H1 (cell line): Measurements from ENCODE around the gene IFNE. TPM values are rescaled to one million over a fixed set of nuclear protein-coding genes. Genes with fewer than 3 reads are reported as not detected.

ENCODE experiments used
- CTCF ChIA-PET: fragments of 300-600 bp; sonication (Branson Sonifier 250); formaldehyde crosslinking; loops from one replicate; lab custom pipeline; 2021; ENCODE audit not compliant: partially characterized antibody; lab: Charles Lee
- POLR2A ChIA-PET: fragments of 300-600 bp; sonication (Branson Sonifier 250); formaldehyde crosslinking; loops from one replicate; lab custom pipeline; 2021; ENCODE audit warnings: inconsistent platforms; ENCODE audit not compliant: partially characterized antibody; lab: Charles Lee
- DNase-seq, 2 experiments: peaks; one replicate each; pipeline versions ENCODE4 v3.0.0 to v3.0.0-alpha.2; 2010 to 2022; ENCODE audit warnings: low spot score in 2 of 2, low read depth in 1 of 2, mixed read lengths in 1 of 2
- FAIRE-seq: peaks from 2 replicates; lab custom pipeline; 2011; peaks lifted over from hg19 to GRCh38; lab: Jason Lieb, UNC
- H2AFZ ChIP-seq: 2 replicates; pipeline ENCODE4 v1.8.1; 2012; ENCODE audit warnings: low read length, inconsistent platforms
- H2AK5ac ChIP-seq: 2 replicates; pipeline ENCODE4 v1.6.1; 2013; ENCODE audit warnings: low read depth, low read length
- H2BK120ac ChIP-seq: replicated peaks from 2 replicates; pipeline ENCODE3; 2013; ENCODE audit warnings: low read depth, low read length, inconsistent platforms
- H2BK12ac ChIP-seq: 2 replicates; pipeline ENCODE4 v1.6.1; 2013; ENCODE audit warnings: low read depth, low read length
- H2BK15ac ChIP-seq: 2 replicates; pipeline ENCODE4 v1.6.1; 2013; ENCODE audit warnings: low read length
- H2BK20ac ChIP-seq: 2 replicates; pipeline ENCODE4 v1.6.1; 2013; ENCODE audit warnings: low read length
- H2BK5ac ChIP-seq: 2 replicates; pipeline ENCODE4 v1.6.1; 2013; ENCODE audit warnings: low read depth, low read length
- H3K14ac ChIP-seq: 2 replicates; pipeline ENCODE4 v1.6.1; 2013; ENCODE audit warnings: inconsistent platforms; ENCODE audit not compliant: insufficient read length
- H3K18ac ChIP-seq: 2 replicates; pipeline ENCODE4 v1.6.1; 2013; ENCODE audit warnings: low read length; ENCODE audit errors: extremely low read depth
- H3K23ac ChIP-seq: 2 replicates; pipeline ENCODE4 v1.6.1; 2013; ENCODE audit warnings: inconsistent platforms; ENCODE audit not compliant: insufficient read length
- H3K23me2 ChIP-seq: 2 replicates; pipeline ENCODE4 v1.6.1; 2013; ENCODE audit warnings: low read depth, low read length
- H3K27ac ChIP-seq: 2 replicates; pipeline ENCODE4 v1.6.1; 2011; ENCODE audit warnings: low read depth, low read length, inconsistent platforms
- H3K27me3 ChIP-seq, 4 experiments: replicated peaks in 1 of 4; 1 replicate in 1 of 4; 2 replicates in 3 of 4; pipeline versions ENCODE4 v1.6.1 to v1.8.1; 2011 to 2013; ENCODE audit warnings: low read length in 3 of 4, mild to moderate bottlenecking in 3 of 4, inconsistent platforms in 2 of 4, mixed read lengths in 2 of 4, moderate library complexity in 1 of 4; ENCODE audit not compliant: control insufficient read depth in 3 of 4, insufficient read depth in 3 of 4; ENCODE audit errors: extremely low read depth in 1 of 4
- H3K36me3 ChIP-seq, 4 experiments: 2 replicates each; pipeline versions ENCODE4 v1.6.1 to v1.8.1; 2011 to 2013; ENCODE audit warnings: mild to moderate bottlenecking in 4 of 4, low read length in 3 of 4, moderate library complexity in 2 of 4, control low read depth in 1 of 4, inconsistent platforms in 1 of 4; ENCODE audit not compliant: insufficient read depth in 4 of 4, control insufficient read depth in 2 of 4
- H3K4ac ChIP-seq: replicated peaks from 2 replicates; pipeline ENCODE3; 2013; ENCODE audit warnings: low read length, low read depth, mixed read lengths, inconsistent platforms; ENCODE audit not compliant: insufficient read length
- H3K4me1 ChIP-seq, 4 experiments: replicated peaks in 1 of 4; 1 replicate in 1 of 4; 2 replicates in 3 of 4; pipeline versions ENCODE4 v1.6.1 to v1.8.1; 2011 to 2013; ENCODE audit warnings: low read length in 3 of 4, inconsistent platforms in 2 of 4, mixed read lengths in 1 of 4; ENCODE audit not compliant: insufficient read depth in 4 of 4, control insufficient read depth in 3 of 4
- H3K4me2 ChIP-seq, 2 experiments: 2 replicates each; pipeline versions ENCODE4 v1.6.1 to v1.8.1; 2011 to 2013; ENCODE audit warnings: low read depth in 2 of 2, low read length in 2 of 2, control low read depth in 1 of 2, inconsistent platforms in 1 of 2, mild to moderate bottlenecking in 1 of 2; ENCODE audit not compliant: insufficient read depth in 1 of 2
- H3K4me3 ChIP-seq, 4 experiments: fragments of 200-600, 300-600 bp in 1 of 4; sonication (generic), shearing (Covaris generic), sonication (Bioruptor Twin) in 1 of 4; 2 replicates each; pipeline versions ENCODE4 v1.5.1 to v1.8.1; 2011 to 2016; ENCODE audit warnings: low read length in 4 of 4, low read depth in 3 of 4, control low read depth in 2 of 4, inconsistent platforms in 2 of 4, mild to moderate bottlenecking in 2 of 4, mixed read lengths in 1 of 4, moderate library complexity in 1 of 4; ENCODE audit not compliant: insufficient read depth in 2 of 4; ENCODE audit errors: extremely low read depth in 1 of 4
- H3K56ac ChIP-seq: replicated peaks from 2 replicates; pipeline ENCODE3; 2013; ENCODE audit warnings: low read depth, mild to moderate bottlenecking, mixed read lengths, low read length, inconsistent platforms; ENCODE audit not compliant: insufficient read length
- H3K79me1 ChIP-seq: 2 replicates; pipeline ENCODE4 v1.6.1; 2013; ENCODE audit warnings: low read depth, low read length, control low read depth
- H3K79me2 ChIP-seq, 2 experiments: 2 replicates each; pipeline versions ENCODE4 v1.6.1 to v1.8.1; 2012 to 2013; ENCODE audit warnings: low read length in 2 of 2, mild to moderate bottlenecking in 2 of 2, inconsistent platforms in 1 of 2; ENCODE audit not compliant: insufficient read depth in 2 of 2, control insufficient read depth in 1 of 2
- H3K9ac ChIP-seq, 4 experiments: replicated peaks in 1 of 4; 1 replicate in 1 of 4; 2 replicates in 3 of 4; pipeline versions ENCODE4 v1.6.1 to v1.8.1; 2011 to 2013; ENCODE audit warnings: low read depth in 3 of 4, low read length in 3 of 4, control low read depth in 2 of 4, mild to moderate bottlenecking in 2 of 4, moderate library complexity in 2 of 4, inconsistent platforms in 1 of 4; ENCODE audit errors: extremely low read depth in 1 of 4
- H3K9me3 ChIP-seq, 2 experiments: 2 replicates each; pipeline versions ENCODE4 v1.6.1 to v1.8.1; 2012 to 2013; ENCODE audit warnings: mild to moderate bottlenecking in 2 of 2, moderate library complexity in 2 of 2, control low read depth in 1 of 2, inconsistent platforms in 1 of 2, low read depth in 1 of 2, low read length in 1 of 2, mixed read lengths in 1 of 2; ENCODE audit not compliant: insufficient read depth in 2 of 2
- H4K20me1 ChIP-seq, 2 experiments: replicated peaks in 1 of 2; 2 replicates each; pipeline versions ENCODE3 to v1.8.1; 2011 to 2013; ENCODE audit warnings: inconsistent platforms in 2 of 2, low read length in 2 of 2, mild to moderate bottlenecking in 1 of 2; ENCODE audit not compliant: insufficient read depth in 2 of 2, control insufficient read depth in 1 of 2
- H4K5ac ChIP-seq: 2 replicates; pipeline ENCODE4 v1.6.1; 2013; ENCODE audit warnings: low read length, low read depth, mixed read lengths, inconsistent platforms; ENCODE audit not compliant: insufficient read length
- H4K8ac ChIP-seq: 2 replicates; pipeline ENCODE4 v1.8.0; 2013; ENCODE audit warnings: mild to moderate bottlenecking, moderate library complexity, low read length, inconsistent platforms; ENCODE audit not compliant: insufficient read depth; ENCODE audit errors: extremely low read depth
- H4K91ac ChIP-seq: replicated peaks from 2 replicates; pipeline ENCODE3; 2013; ENCODE audit warnings: low read length, mixed read lengths, inconsistent platforms; ENCODE audit not compliant: insufficient read length
- ASH2L ChIP-seq: fragments of 200-600, 300-600 bp; sonication (generic); IDR thresholded peaks from one replicate; pipeline ENCODE4 v1.7.1; 2017; ENCODE audit warnings: low read length
- BRCA1 ChIP-seq: IDR thresholded peaks from 2 replicates; pipeline ENCODE4 v1.6.1; 2012; ENCODE audit warnings: low read depth, low read length, improper control_type of control experiment
- CHD1 ChIP-seq: IDR thresholded peaks from 2 replicates; pipeline ENCODE4 v1.6.1; 2012; ENCODE audit warnings: low read depth, low read length, improper control_type of control experiment
- FOSL1 ChIP-seq: IDR thresholded peaks from 2 replicates; pipeline ENCODE4 v1.6.1; 2011; ENCODE audit warnings: mild to moderate bottlenecking, low read depth, low read length, moderate library complexity; ENCODE audit not compliant: insufficient read depth
- GABPA ChIP-seq: IDR thresholded peaks from 2 replicates; pipeline ENCODE4 v1.6.1; 2011; ENCODE audit warnings: mild to moderate bottlenecking, low read length, moderate library complexity, borderline replicate concordance; ENCODE audit not compliant: insufficient read depth
- GTF2F1 ChIP-seq: IDR thresholded peaks from 2 replicates; pipeline ENCODE4 v1.6.1; 2012; ENCODE audit warnings: low read depth, low read length, improper control_type of control experiment, borderline replicate concordance
- KDM4A ChIP-seq: IDR thresholded peaks from one replicate; pipeline ENCODE4 v1.7.1; 2012; ENCODE audit warnings: low read depth, mild to moderate bottlenecking, moderate library complexity, low read length, inconsistent platforms; ENCODE audit not compliant: severe bottlenecking
- KDM5A ChIP-seq: fragments of 200-600 bp; IDR thresholded peaks from 2 replicates; pipeline ENCODE4 v1.7.1; 2012; ENCODE audit warnings: mild to moderate bottlenecking, low read length, inconsistent platforms, mixed read lengths
- SAP30 ChIP-seq: fragments of 300-600 bp; sonication (generic); IDR thresholded peaks from 2 replicates; pipeline ENCODE4 v1.7.1; 2012; ENCODE audit warnings: low read length, moderate library complexity, mild to moderate bottlenecking, inconsistent platforms; ENCODE audit not compliant: insufficient read depth, insufficient replicate concordance
- SP1 ChIP-seq: IDR thresholded peaks from 2 replicates; pipeline ENCODE4 v1.6.1; 2011; ENCODE audit warnings: low read depth, low read length
- SRF ChIP-seq: IDR thresholded peaks from 2 replicates; pipeline ENCODE4 v1.6.1; 2011; ENCODE audit warnings: mild to moderate bottlenecking, low read depth, low read length, moderate library complexity
- TAF1 ChIP-seq: IDR thresholded peaks from 2 replicates; pipeline ENCODE4 v1.6.1; 2011; ENCODE audit warnings: mild to moderate bottlenecking, low read depth, low read length
- TCF12 ChIP-seq: IDR thresholded peaks from 2 replicates; pipeline ENCODE4 v1.6.1; 2011; ENCODE audit warnings: low read depth, mild to moderate bottlenecking, low read length
- YY1 ChIP-seq: IDR thresholded peaks from 2 replicates; pipeline ENCODE4 v1.6.1; 2011; ENCODE audit warnings: low read depth, mild to moderate bottlenecking, low read length
- ZNF274 ChIP-seq: IDR thresholded peaks from 2 replicates; pipeline ENCODE4 v1.7.0; 2012; ENCODE audit warnings: low read length, borderline replicate concordance; ENCODE audit errors: extremely low read depth
- WGBS, 2 experiments: shearing (Covaris generic) in 1 of 2; methylation state at CpG; one replicate each; pipeline versions ENCODE4 v1.1.6 to v1.1.7; 2013 to 2015; ENCODE audit warnings: low lambda C conversion rate in 2 of 2, mixed read lengths in 2 of 2, inconsistent platforms in 1 of 2, low coverage in 1 of 2, missing lambda C conversion rate in 1 of 2; ENCODE audit not compliant: insufficient replicate concordance in 2 of 2, insufficient coverage in 1 of 2, insufficient read length in 1 of 2; ENCODE audit errors: extremely low coverage in 1 of 2, missing lambda C conversion rate in 1 of 2; 5-methylcytosine and 5-hydroxymethylcytosine counted together
- polyA plus RNA-seq, 7 experiments: library from polyadenylated mRNA; depleted of rRNA in 3 of 7; stranded (reverse) in 5 of 7; unstranded in 2 of 7; fragments of >200 nt in 5 of 7; fragments of 200-250 nt in 2 of 7; gene quantifications; 1 replicate in 5 of 7; 2 replicates in 1 of 7; 4 replicates in 1 of 7; pipeline versions ENCODE4 v1.2.1 to v1.2.3, GENCODE V29; 2011 to 2013; ENCODE audit warnings: missing spikeins in 2 of 7, mixed read lengths in 2 of 7
- total RNA-seq: library from RNA; stranded (reverse); fragmentation: NEBNext Ultra II Directional; extraction: Animal tissue kit (Norgen Biotek cat#: 25700); gene quantifications from 2 replicates; pipeline ENCODE4 v1.2.1, GENCODE V29; 2021

Gene IFNE
- total and polyA plus RNA-seq, 2 of the 8 experiments (the other 6 are each of a cell fraction or from before 2014, with no cell fraction given): 0.08 TPM; not detected in 1

- Histone ChIP-seq H3K27me3 (no peaks in the 10 kb centered on the region), H3K9me3 (no peaks in the 10 kb centered on the region), H2BK5ac (no peak overlapping the region), H2BK20ac (no peak overlapping the region), H3K4ac (no peak overlapping the region), H2AFZ (no peak overlapping the region), H3K56ac (no peak overlapping the region), H2BK12ac (no peak overlapping the region), H3K4me3 (no peak overlapping the region), H4K20me1 (no peaks in the 10 kb centered on the region), H3K27ac (no peak overlapping the region), H4K91ac (no peak overlapping the region)
- WGBS, 2 experiments: 100% methylated on average over 1 of the region's 1 CpG; no CpG with 5 or more reads in 1 of the 2 experiments
- no peak for DNase-seq
- CTCF ChIA-PET: interaction anchor here (0.9 to 1.6 kb wide), 3 partner anchors 16 to 195 kb away, joined by 3 to 6 read pairs (median 3); no protein-coding TSS in a partner anchor
- TF ChIP-seq GABPA (no peak), YY1 (no peak), TCF12 (no peak), BRCA1 (no peak), KDM5A (no peak), GTF2F1 (no peak), SRF (no peak), CHD1 (no peak), FOSL1 (no peak), SAP30 (no peak), ZNF274 (no peak), ASH2L (no peak), KDM4A (no peak), SP1 (no peak), TAF1 (no peak)
- TF ChIP-seq, all 59 proteins: peak for 0
- no peak for FAIRE-seq
- H4K8ac ChIP-seq: no peak overlapping the region
- H3K4me1 ChIP-seq: no peaks in the 10 kb centered on the region
- no peaks in the 10 kb centered on the region for H3K79me2 ChIP-seq
- no peak overlapping the region for H3K14ac ChIP-seq
- peaks cover 0 to 2% (median 0%) of the 10 kb centered on the region in 4 experiments; a peak in 1 of 8 replicates for H3K36me3 ChIP-seq
- no peak overlapping the region for H4K5ac ChIP-seq
- no peak overlapping the region for H3K4me2 ChIP-seq
- no peak overlapping the region for H3K18ac ChIP-seq
- H2AK5ac ChIP-seq: no peak overlapping the region
- H3K23me2 ChIP-seq: no peaks in the 10 kb centered on the region; the same call in 1 of the 2 replicates
- no peak overlapping the region for H2BK120ac ChIP-seq
- H3K9ac ChIP-seq: no peak overlapping the region
- H3K23ac ChIP-seq: no peak overlapping the region
- H2BK15ac ChIP-seq: no peak overlapping the region
- no peaks in the 10 kb centered on the region for H3K79me1 ChIP-seq
- POLR2A ChIA-PET: no interaction called here
Measured at GRCh38 chr9:21513431-21513830, 31.3 kb upstream of the IFNE start.
